ENCODE results near the gene PROC. TPM values are rescaled to one million over a fixed set of nuclear protein-coding genes. Genes with fewer than 3 reads are reported as not detected.

Gene PROC
- polyA plus RNA-seq, 2 donors: 0.19 to 0.20 TPM

GRCh38 chr2:127392828-127393578 is 25.2 kb upstream of the PROC start:
- peaks cover 2 to 6% of the 10 kb centered on the region in 2 donors for H3K4me1 ChIP-seq (ENCODE audit: control insufficient read depth in 2 of 2, insufficient read depth in 2 of 2, low read length in 1 of 2)
- H3K27ac ChIP-seq (ENCODE audit: low read depth in 2 of 2, low read length in 1 of 2): no peak overlapping the region
- WGBS, 2 donors: 93 to 98% methylated on average over 1 of the region's 1 CpG
- H3K36me3 ChIP-seq (ENCODE audit: control insufficient read depth in 2 of 2, insufficient read depth in 2 of 2, low read length in 1 of 2): no peaks in the 10 kb centered on the region
- no peak overlapping the region for H3K4me3 ChIP-seq (ENCODE audit: low read depth in 1 of 2, low read length in 2 of 2)
- H3K9me3 ChIP-seq (ENCODE audit: control insufficient read depth in 2 of 2, insufficient read depth in 1 of 2, low read depth in 1 of 2, low read length in 1 of 2): no peaks in the 10 kb centered on the region
- no peaks in the 10 kb centered on the region for H3K27me3 ChIP-seq (ENCODE audit: control insufficient read depth in 1 of 2, insufficient read depth in 2 of 2, low read length in 2 of 2)

- no peak overlapping the region for H3K27ac ChIP-seq (ENCODE audit: low read depth in 2 of 2, low read length in 1 of 2)
Measured at GRCh38 chr2:127394492-127394891, 23.7 kb upstream of the PROC start.

GRCh38 chr2:127397568-127398238 is 20.5 kb upstream of the PROC start:
- H3K27ac ChIP-seq (ENCODE audit: low read depth in 2 of 2, low read length in 1 of 2): peak overlapping the region in 1 of 2 donors; percentile 35
- WGBS, 2 donors: 65 to 75% methylated on average over 9 of the region's 9 CpGs

More at GRCh38 chr2:127394492-127394891, 23.7 kb upstream of the PROC start:
- Histone ChIP-seq H3K27me3 (ENCODE audit: control insufficient read depth in 1 of 2, insufficient read depth in 2 of 2, low read length in 2 of 2) (no peaks in the 10 kb centered on the region), H3K4me1 (ENCODE audit: control insufficient read depth in 2 of 2, insufficient read depth in 2 of 2, low read length in 1 of 2) (peaks cover 3 to 4% of the 10 kb centered on the region in 2 donors), H3K9me3 (ENCODE audit: control insufficient read depth in 2 of 2, insufficient read depth in 1 of 2, low read depth in 1 of 2, low read length in 1 of 2) (no peaks in the 10 kb centered on the region), H3K36me3 (ENCODE audit: control insufficient read depth in 2 of 2, insufficient read depth in 2 of 2, low read length in 1 of 2) (no peaks in the 10 kb centered on the region), H3K4me3 (ENCODE audit: low read depth in 1 of 2, low read length in 2 of 2) (no peak overlapping the region)
- 77 to 79% methylated on average over 3 of the region's 3 CpGs for WGBS, 2 donors

GRCh38 chr2:127398239-127398590 is 20.0 kb upstream of the PROC start:
- no peak overlapping the region for H3K4me3 ChIP-seq (ENCODE audit: low read depth in 1 of 2, low read length in 2 of 2)
- H3K9me3 ChIP-seq (ENCODE audit: control insufficient read depth in 2 of 2, insufficient read depth in 1 of 2, low read depth in 1 of 2, low read length in 1 of 2): no peaks in the 10 kb centered on the region
- peaks cover 9 to 17% of the 10 kb centered on the region in 2 donors for H3K4me1 ChIP-seq (ENCODE audit: control insufficient read depth in 2 of 2, insufficient read depth in 2 of 2, low read length in 1 of 2)
- WGBS, 2 donors: 7 to 8% methylated on average over 4 of the region's 4 CpGs
- H3K27me3 ChIP-seq (ENCODE audit: control insufficient read depth in 1 of 2, insufficient read depth in 2 of 2, low read length in 2 of 2): no peaks in the 10 kb centered on the region
- no peaks in the 10 kb centered on the region for H3K36me3 ChIP-seq (ENCODE audit: control insufficient read depth in 2 of 2, insufficient read depth in 2 of 2, low read length in 1 of 2)
- H3K27ac ChIP-seq (ENCODE audit: low read depth in 2 of 2, low read length in 1 of 2): no peak overlapping the region

More at GRCh38 chr2:127397568-127398238, 20.5 kb upstream of the PROC start:
- Histone ChIP-seq H3K36me3 (ENCODE audit: control insufficient read depth in 2 of 2, insufficient read depth in 2 of 2, low read length in 1 of 2) (no peaks in the 10 kb centered on the region), H3K9me3 (ENCODE audit: control insufficient read depth in 2 of 2, insufficient read depth in 1 of 2, low read depth in 1 of 2, low read length in 1 of 2) (no peaks in the 10 kb centered on the region), H3K4me3 (ENCODE audit: low read depth in 1 of 2, low read length in 2 of 2) (no peak overlapping the region), H3K27me3 (ENCODE audit: control insufficient read depth in 1 of 2, insufficient read depth in 2 of 2, low read length in 2 of 2) (no peaks in the 10 kb centered on the region), H3K4me1 (ENCODE audit: control insufficient read depth in 2 of 2, insufficient read depth in 2 of 2, low read length in 1 of 2) (peaks cover 9 to 17% of the 10 kb centered on the region in 2 donors)

GRCh38 chr2:127400533-127400896 is 17.7 kb upstream of the PROC start:
- H3K27ac ChIP-seq (ENCODE audit: low read depth in 2 of 2, low read length in 1 of 2): peak overlapping the region in 1 of 2 donors; percentile 10
- no peak overlapping the region for H3K4me3 ChIP-seq (ENCODE audit: low read depth in 1 of 2, low read length in 2 of 2)

GRCh38 chr2:127400897-127401756 is 17.1 kb upstream of the PROC start:
- Histone ChIP-seq H3K9me3 (ENCODE audit: control insufficient read depth in 2 of 2, insufficient read depth in 1 of 2, low read depth in 1 of 2, low read length in 1 of 2) (no peaks in the 10 kb centered on the region), H3K27me3 (ENCODE audit: control insufficient read depth in 1 of 2, insufficient read depth in 2 of 2, low read length in 2 of 2) (no peaks in the 10 kb centered on the region), H3K4me3 (ENCODE audit: low read depth in 1 of 2, low read length in 2 of 2) (no peak overlapping the region), H3K4me1 (ENCODE audit: control insufficient read depth in 2 of 2, insufficient read depth in 2 of 2, low read length in 1 of 2) (peaks cover 12 to 17% of the 10 kb centered on the region in 2 donors), H3K36me3 (ENCODE audit: control insufficient read depth in 2 of 2, insufficient read depth in 2 of 2, low read length in 1 of 2) (no peaks in the 10 kb centered on the region), H3K27ac (ENCODE audit: low read depth in 2 of 2, low read length in 1 of 2) (peak overlapping the region in 1 of 2 donors; percentile 10)
- WGBS, 2 donors: 35 to 48% methylated on average over 39 of the region's 39 CpGs

More at GRCh38 chr2:127400533-127400896, 17.7 kb upstream of the PROC start:
- WGBS, 2 donors: 48 to 54% methylated on average over 9 of the region's 9 CpGs
- Histone ChIP-seq H3K27me3 (ENCODE audit: control insufficient read depth in 1 of 2, insufficient read depth in 2 of 2, low read length in 2 of 2) (no peaks in the 10 kb centered on the region), H3K4me1 (ENCODE audit: control insufficient read depth in 2 of 2, insufficient read depth in 2 of 2, low read length in 1 of 2) (peaks cover 12 to 17% of the 10 kb centered on the region in 2 donors), H3K36me3 (ENCODE audit: control insufficient read depth in 2 of 2, insufficient read depth in 2 of 2, low read length in 1 of 2) (no peaks in the 10 kb centered on the region), H3K9me3 (ENCODE audit: control insufficient read depth in 2 of 2, insufficient read depth in 1 of 2, low read depth in 1 of 2, low read length in 1 of 2) (no peaks in the 10 kb centered on the region)

- H3K4me1 ChIP-seq (ENCODE audit: control insufficient read depth in 2 of 2, insufficient read depth in 2 of 2, low read length in 1 of 2): peaks cover 12 to 17% of the 10 kb centered on the region in 2 donors
- H3K4me3 ChIP-seq (ENCODE audit: low read depth in 1 of 2, low read length in 2 of 2): no peak overlapping the region
- no peaks in the 10 kb centered on the region for H3K27me3 ChIP-seq (ENCODE audit: control insufficient read depth in 1 of 2, insufficient read depth in 2 of 2, low read length in 2 of 2)
- H3K9me3 ChIP-seq (ENCODE audit: control insufficient read depth in 2 of 2, insufficient read depth in 1 of 2, low read depth in 1 of 2, low read length in 1 of 2): no peaks in the 10 kb centered on the region
- peak overlapping the region in 1 of 2 donors; percentile 29 for H3K27ac ChIP-seq (ENCODE audit: low read depth in 2 of 2, low read length in 1 of 2)
- H3K36me3 ChIP-seq (ENCODE audit: control insufficient read depth in 2 of 2, insufficient read depth in 2 of 2, low read length in 1 of 2): no peaks in the 10 kb centered on the region
- WGBS, 2 donors: 62 to 65% methylated on average over 11 of the region's 11 CpGs
Measured at GRCh38 chr2:127401757-127402695, 16.2 kb upstream of the PROC start.

- Histone ChIP-seq H3K36me3 (ENCODE audit: control insufficient read depth in 2 of 2, insufficient read depth in 2 of 2, low read length in 1 of 2) (no peaks in the 10 kb centered on the region), H3K9me3 (ENCODE audit: control insufficient read depth in 2 of 2, insufficient read depth in 1 of 2, low read depth in 1 of 2, low read length in 1 of 2) (peaks cover 0 to 2% of the 10 kb centered on the region in 2 donors), H3K27me3 (ENCODE audit: control insufficient read depth in 1 of 2, insufficient read depth in 2 of 2, low read length in 2 of 2) (no peaks in the 10 kb centered on the region), H3K4me1 (ENCODE audit: control insufficient read depth in 2 of 2, insufficient read depth in 2 of 2, low read length in 1 of 2) (peaks cover 11 to 15% of the 10 kb centered on the region in 2 donors), H3K4me3 (ENCODE audit: low read depth in 1 of 2, low read length in 2 of 2) (no peak overlapping the region), H3K27ac (ENCODE audit: low read depth in 2 of 2, low read length in 1 of 2) (no peak overlapping the region)
- 68 to 81% methylated on average over 3 of the region's 3 CpGs for WGBS, 2 donors
Measured at GRCh38 chr2:127403460-127403859, 14.8 kb upstream of the PROC start.
